HepG2 (cell line): ENCODE results near the gene RNASE13. TPM values are rescaled to one million over a fixed set of nuclear protein-coding genes. Genes with fewer than 3 reads are reported as not detected.

ENCODE experiments used
- CBFB ChIP-seq: sonication (generic); formaldehyde crosslinking; IDR thresholded peaks from 2 replicates; pipeline ENCODE4 v1.4.0; 2020; ENCODE audit warnings: missing genetic modification reagents
- FIP1L1 ChIP-seq: fragments of 200-400 bp; formaldehyde crosslinking; IDR thresholded peaks from 2 replicates; pipeline ENCODE4 v1.6.1; 2018; ENCODE audit warnings: low read depth, mild to moderate bottlenecking, low read length, moderate library complexity, borderline replicate concordance; ENCODE audit not compliant: insufficient read depth
- FOXO1 ChIP-seq: sonication (generic); formaldehyde crosslinking; IDR thresholded peaks from 2 replicates; pipeline ENCODE4 v1.4.0; 2020; ENCODE audit warnings: missing genetic modification reagents
- FOXP1 ChIP-seq, 2 experiments: fragments of 450-650 bp in 1 of 2; IDR thresholded peaks; 2 replicates each; pipeline ENCODE4 v1.6.1; 2017 to 2018; ENCODE audit warnings: antibody characterized with exemption in 1 of 2
- KLF11 ChIP-seq: IDR thresholded peaks from 2 replicates; pipeline ENCODE4 v1.6.1; 2016; ENCODE audit warnings: missing compliant biosample characterization
- KLF12 ChIP-seq: sonication (generic); formaldehyde crosslinking; IDR thresholded peaks from 2 replicates; pipeline ENCODE4 v1.4.0; 2020; ENCODE audit warnings: missing genetic modification reagents, borderline replicate concordance
- LCORL ChIP-seq, 2 experiments: fragments of 450-650 bp in 1 of 2; sonication (generic) in 1 of 2; formaldehyde crosslinking in 1 of 2; IDR thresholded peaks; 2 replicates each; pipeline versions ENCODE4 v1.5.0 to v1.6.1; 2017 to 2020; ENCODE audit warnings: antibody characterized with exemption in 1 of 2, missing genetic modification reagents in 1 of 2
- MTA3 ChIP-seq: sonication (generic); formaldehyde crosslinking; IDR thresholded peaks from 2 replicates; pipeline ENCODE4 v1.4.0; 2020; ENCODE audit warnings: missing genetic modification reagents
- NFIB ChIP-seq: sonication (generic); formaldehyde crosslinking; IDR thresholded peaks from 2 replicates; pipeline ENCODE4 v1.9.0; 2021; ENCODE audit warnings: missing genetic modification reagents, mild to moderate bottlenecking, borderline replicate concordance
- TCF7L2 ChIP-seq: IDR thresholded peaks from 2 replicates; pipeline ENCODE4 v1.6.1; 2011; ENCODE audit warnings: mild to moderate bottlenecking, low read depth, low read length, moderate library complexity
- TGIF2 ChIP-seq: IDR thresholded peaks from 2 replicates; pipeline ENCODE4 v1.6.1; 2016; ENCODE audit warnings: control low read depth, missing compliant biosample characterization
- U2AF2 ChIP-seq: fragments of 200-400 bp; formaldehyde crosslinking; IDR thresholded peaks from 2 replicates; pipeline ENCODE4 v1.6.1; 2017; ENCODE audit warnings: low read depth, mild to moderate bottlenecking, low read length
- ZNF274 ChIP-seq: sonication (generic); formaldehyde crosslinking; IDR thresholded peaks from 2 replicates; pipeline ENCODE4 v1.5.1; 2020; ENCODE audit warnings: mild to moderate bottlenecking, missing genetic modification reagents
- ZNF550 ChIP-seq: sonication (generic); formaldehyde crosslinking; IDR thresholded peaks from 2 replicates; pipeline ENCODE4 v1.4.0; 2020; ENCODE audit warnings: mild to moderate bottlenecking, missing genetic modification reagents, borderline replicate concordance
- ZNF564 ChIP-seq: sonication (generic); formaldehyde crosslinking; IDR thresholded peaks from 2 replicates; pipeline ENCODE4 v1.8.1; 2023; ENCODE audit warnings: mild to moderate bottlenecking, missing genetic modification reagents
- ZSCAN12 ChIP-seq: sonication (generic); formaldehyde crosslinking; IDR thresholded peaks from 2 replicates; pipeline ENCODE4 v1.9.0; 2021; ENCODE audit warnings: mild to moderate bottlenecking, missing genetic modification reagents
- polyA plus RNA-seq, 8 experiments: library from polyadenylated mRNA; depleted of rRNA in 3 of 8; stranded (reverse) in 7 of 8; unstranded in 1 of 8; fragments of >200 nt; fragmentation: Illumina TruSeq in 4 of 8; extraction: Trizol in 4 of 8; gene quantifications; 2 replicates each; pipeline versions ENCODE4 v1.2.1 to v1.2.3, GENCODE V29; 2011 to 2016; ENCODE audit warnings: low read depth in 4 of 8, missing spikeins in 1 of 8, mixed read lengths in 1 of 8; ENCODE audit not compliant: insufficient read depth in 1 of 8
- total RNA-seq, 5 experiments: library from RNA; depleted of rRNA; stranded (reverse); fragments of >200 nt; fragmentation: Illumina TruSeq; extraction: Trizol; gene quantifications; 2 replicates each; pipeline ENCODE4 v1.2.3, GENCODE V29; 2016; ENCODE audit warnings: low read depth in 1 of 5
- TF ChIP-seq, protein P1 (sequence below): sonication (generic); formaldehyde crosslinking; IDR thresholded peaks from 2 replicates; pipeline ENCODE4 v1.8.1; 2023; ENCODE audit warnings: mild to moderate bottlenecking, inconsistent platforms, moderate library complexity, missing genetic modification reagents, borderline replicate concordance
- TF ChIP-seq, protein P2 (sequence below): sonication (generic); formaldehyde crosslinking; IDR thresholded peaks from 2 replicates; pipeline ENCODE4 v1.4.0; 2020; ENCODE audit warnings: mild to moderate bottlenecking, missing genetic modification reagents
- TF ChIP-seq, protein P3 (sequence below): sonication (generic); formaldehyde crosslinking; IDR thresholded peaks from 2 replicates; pipeline ENCODE4 v1.8.0; 2022; ENCODE audit warnings: mild to moderate bottlenecking, missing genetic modification reagents, moderate library complexity
- TF ChIP-seq, protein P4 (sequence below): sonication (generic); formaldehyde crosslinking; IDR thresholded peaks from 2 replicates; pipeline ENCODE4 v1.4.0; 2020; ENCODE audit warnings: missing genetic modification reagents
- TF ChIP-seq, protein P5 (sequence below), 2 experiments: IDR thresholded peaks; 2 replicates each; pipeline ENCODE4 v1.6.1; 2011 to 2012; ENCODE audit warnings: low read length in 2 of 2, borderline replicate concordance in 1 of 2, low read depth in 1 of 2, mild to moderate bottlenecking in 1 of 2, moderate library complexity in 1 of 2

RNASE13 gene
- total and polyA plus RNA-seq, 2 of the 13 experiments (the other 11 are each of a cell fraction or from before 2014, with no cell fraction given): 1.0 TPM; not detected in 1

DNA sequence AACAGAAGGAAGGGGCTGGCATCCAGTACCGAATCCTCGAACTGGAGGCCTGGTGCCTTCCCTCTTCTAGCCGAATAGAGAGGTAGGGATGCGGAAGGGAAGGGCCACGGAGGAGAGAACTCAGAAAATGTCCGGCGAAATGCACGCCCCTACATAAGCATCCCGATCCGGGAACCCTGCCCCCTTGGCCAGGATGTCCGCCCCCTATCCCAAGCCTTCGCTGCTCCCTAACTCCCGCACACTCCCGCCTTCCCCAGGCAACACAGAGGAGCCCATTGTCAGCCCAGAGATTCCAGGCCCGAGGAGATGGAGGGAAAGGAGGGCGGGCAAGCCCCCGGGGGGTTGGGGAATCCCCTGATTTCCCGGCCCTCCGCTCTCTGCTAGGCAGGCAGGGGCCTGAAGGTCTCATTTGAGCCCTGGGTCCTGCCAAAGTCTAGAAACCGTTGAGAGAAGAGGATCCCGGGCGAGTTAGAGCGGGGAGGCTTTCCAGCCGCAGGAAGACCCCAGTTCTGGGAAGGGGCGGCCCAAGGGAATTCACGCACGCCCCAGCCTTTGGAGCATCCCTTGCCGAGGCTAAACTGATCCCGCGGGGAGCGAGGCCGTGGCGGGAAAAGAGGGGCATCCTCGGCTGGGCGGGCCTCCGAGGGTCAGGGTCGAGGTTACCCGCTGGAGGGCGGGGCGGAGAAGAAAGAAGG is 34.9 kb upstream of the RNASE13 start (continued):
- TF ChIP-seq, protein P1, sequence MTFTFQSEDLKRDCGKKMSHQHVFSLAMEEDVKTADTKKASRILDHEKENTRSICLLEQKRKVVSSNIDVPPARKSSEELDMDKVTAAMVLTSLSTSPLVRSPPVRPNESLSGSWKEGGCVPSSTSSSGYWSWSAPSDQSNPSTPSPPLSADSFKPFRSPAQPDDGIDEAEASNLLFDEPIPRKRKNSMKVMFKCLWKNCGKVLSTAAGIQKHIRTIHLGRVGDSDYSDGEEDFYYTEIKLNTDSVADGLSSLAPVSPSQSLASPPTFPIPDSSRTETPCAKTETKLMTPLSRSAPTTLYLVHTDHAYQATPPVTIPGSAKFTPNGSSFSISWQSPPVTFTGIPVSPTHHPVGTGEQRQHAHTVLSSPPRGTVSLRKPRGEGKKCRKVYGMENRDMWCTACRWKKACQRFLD (CRISPR knock-in tag): no peak
- TF ChIP-seq TGIF2 (CRISPR knock-in tag) (no peak), ZSCAN12 (CRISPR knock-in tag) (peak; percentile 20; the same call in 1 of the 2 replicates), LCORL (IDR thresholded peaks at IDR 0.05) (no peak), LCORL (CRISPR knock-in tag; IDR thresholded peaks at IDR 0.05) (peak; percentile 79; the same call in 1 of the 2 replicates), KLF11 (no peak), ZNF550 (0 out of 2 replicates have a peak, but pooled peaks have one; percentile 71), ZNF274 (CRISPR knock-in tag) (0 out of 2 replicates have a peak, but pooled peaks have one; percentile 68), TCF7L2 (no peak), FOXO1 (CRISPR knock-in tag) (no peak), FIP1L1 (no peak), KLF12 (CRISPR knock-in tag) (no peak; the same call in none of the 2 replicates), CBFB (CRISPR knock-in tag) (peak; percentile 16; the same call in 1 of the 2 replicates), ZNF564 (CRISPR knock-in tag) (peak; percentile 71; the same call in 1 of the 2 replicates), U2AF2 (no peak), NFIB (CRISPR knock-in tag) (no peak), FOXP1 (IDR thresholded peaks at IDR 0.05) (no peak), FOXP1 (CRISPR knock-in tag; IDR thresholded peaks at IDR 0.05) (no peak), MTA3 (CRISPR knock-in tag) (no peak)
- TF ChIP-seq, protein P2, sequence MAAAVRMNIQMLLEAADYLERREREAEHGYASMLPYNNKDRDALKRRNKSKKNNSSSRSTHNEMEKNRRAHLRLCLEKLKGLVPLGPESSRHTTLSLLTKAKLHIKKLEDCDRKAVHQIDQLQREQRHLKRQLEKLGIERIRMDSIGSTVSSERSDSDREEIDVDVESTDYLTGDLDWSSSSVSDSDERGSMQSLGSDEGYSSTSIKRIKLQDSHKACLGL (CRISPR knock-in tag): peak; percentile 30
- TF ChIP-seq, protein P3, sequence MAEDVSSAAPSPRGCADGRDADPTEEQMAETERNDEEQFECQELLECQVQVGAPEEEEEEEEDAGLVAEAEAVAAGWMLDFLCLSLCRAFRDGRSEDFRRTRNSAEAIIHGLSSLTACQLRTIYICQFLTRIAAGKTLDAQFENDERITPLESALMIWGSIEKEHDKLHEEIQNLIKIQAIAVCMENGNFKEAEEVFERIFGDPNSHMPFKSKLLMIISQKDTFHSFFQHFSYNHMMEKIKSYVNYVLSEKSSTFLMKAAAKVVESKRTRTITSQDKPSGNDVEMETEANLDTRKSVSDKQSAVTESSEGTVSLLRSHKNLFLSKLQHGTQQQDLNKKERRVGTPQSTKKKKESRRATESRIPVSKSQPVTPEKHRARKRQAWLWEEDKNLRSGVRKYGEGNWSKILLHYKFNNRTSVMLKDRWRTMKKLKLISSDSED (CRISPR knock-in tag): no peak
- TF ChIP-seq, protein P4, sequence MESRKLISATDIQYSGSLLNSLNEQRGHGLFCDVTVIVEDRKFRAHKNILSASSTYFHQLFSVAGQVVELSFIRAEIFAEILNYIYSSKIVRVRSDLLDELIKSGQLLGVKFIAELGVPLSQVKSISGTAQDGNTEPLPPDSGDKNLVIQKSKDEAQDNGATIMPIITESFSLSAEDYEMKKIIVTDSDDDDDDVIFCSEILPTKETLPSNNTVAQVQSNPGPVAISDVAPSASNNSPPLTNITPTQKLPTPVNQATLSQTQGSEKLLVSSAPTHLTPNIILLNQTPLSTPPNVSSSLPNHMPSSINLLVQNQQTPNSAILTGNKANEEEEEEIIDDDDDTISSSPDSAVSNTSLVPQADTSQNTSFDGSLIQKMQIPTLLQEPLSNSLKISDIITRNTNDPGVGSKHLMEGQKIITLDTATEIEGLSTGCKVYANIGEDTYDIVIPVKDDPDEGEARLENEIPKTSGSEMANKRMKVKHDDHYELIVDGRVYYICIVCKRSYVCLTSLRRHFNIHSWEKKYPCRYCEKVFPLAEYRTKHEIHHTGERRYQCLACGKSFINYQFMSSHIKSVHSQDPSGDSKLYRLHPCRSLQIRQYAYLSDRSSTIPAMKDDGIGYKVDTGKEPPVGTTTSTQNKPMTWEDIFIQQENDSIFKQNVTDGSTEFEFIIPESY (CRISPR knock-in tag): no peak
- TF ChIP-seq, protein P5, sequence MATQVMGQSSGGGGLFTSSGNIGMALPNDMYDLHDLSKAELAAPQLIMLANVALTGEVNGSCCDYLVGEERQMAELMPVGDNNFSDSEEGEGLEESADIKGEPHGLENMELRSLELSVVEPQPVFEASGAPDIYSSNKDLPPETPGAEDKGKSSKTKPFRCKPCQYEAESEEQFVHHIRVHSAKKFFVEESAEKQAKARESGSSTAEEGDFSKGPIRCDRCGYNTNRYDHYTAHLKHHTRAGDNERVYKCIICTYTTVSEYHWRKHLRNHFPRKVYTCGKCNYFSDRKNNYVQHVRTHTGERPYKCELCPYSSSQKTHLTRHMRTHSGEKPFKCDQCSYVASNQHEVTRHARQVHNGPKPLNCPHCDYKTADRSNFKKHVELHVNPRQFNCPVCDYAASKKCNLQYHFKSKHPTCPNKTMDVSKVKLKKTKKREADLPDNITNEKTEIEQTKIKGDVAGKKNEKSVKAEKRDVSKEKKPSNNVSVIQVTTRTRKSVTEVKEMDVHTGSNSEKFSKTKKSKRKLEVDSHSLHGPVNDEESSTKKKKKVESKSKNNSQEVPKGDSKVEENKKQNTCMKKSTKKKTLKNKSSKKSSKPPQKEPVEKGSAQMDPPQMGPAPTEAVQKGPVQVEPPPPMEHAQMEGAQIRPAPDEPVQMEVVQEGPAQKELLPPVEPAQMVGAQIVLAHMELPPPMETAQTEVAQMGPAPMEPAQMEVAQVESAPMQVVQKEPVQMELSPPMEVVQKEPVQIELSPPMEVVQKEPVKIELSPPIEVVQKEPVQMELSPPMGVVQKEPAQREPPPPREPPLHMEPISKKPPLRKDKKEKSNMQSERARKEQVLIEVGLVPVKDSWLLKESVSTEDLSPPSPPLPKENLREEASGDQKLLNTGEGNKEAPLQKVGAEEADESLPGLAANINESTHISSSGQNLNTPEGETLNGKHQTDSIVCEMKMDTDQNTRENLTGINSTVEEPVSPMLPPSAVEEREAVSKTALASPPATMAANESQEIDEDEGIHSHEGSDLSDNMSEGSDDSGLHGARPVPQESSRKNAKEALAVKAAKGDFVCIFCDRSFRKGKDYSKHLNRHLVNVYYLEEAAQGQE (IDR thresholded peaks at IDR 0.05; ENCODE audit: borderline replicate concordance in 1 of 2, low read depth in 1 of 2, low read length in 2 of 2): no peak
